A673 (cell line): ENCODE measurements around the gene SMOC1. TPM values are rescaled to one million over a fixed set of nuclear protein-coding genes. Genes with fewer than 3 reads are reported as not detected.

Experiments
- BruUV-seq: library from RNA; stranded (reverse); fragments of 400-500 nt; replicated peaks from 2 replicates; lab custom pipeline; 2021; lab: Mats Ljungman, UMichigan
- CTCF ChIA-PET: fragments of 300-600 bp; sonication (Branson Sonifier 250); formaldehyde crosslinking; loops from one replicate; lab custom pipeline; 2022; ENCODE audit warnings: antibody characterized with exemption; lab: Charles Lee
- POLR2A ChIA-PET: fragments of 300-600 bp; sonication (Branson Sonifier 250); formaldehyde crosslinking; loops from one replicate; lab custom pipeline; 2022; ENCODE audit warnings: antibody characterized with exemption; ENCODE audit not compliant: low non-redundant PET; lab: Charles Lee
- DNase-seq: peaks from one replicate; pipeline ENCODE4 v3.0.0-alpha.2; 2015; ENCODE audit warnings: low spot score
- H3K27ac ChIP-seq: fragments of 200-600 bp; sonication (generic); 2 replicates; pipeline ENCODE4 v1.5.1; 2016; ENCODE audit warnings: mixed run types, low read depth, mild to moderate bottlenecking, mixed read lengths, antibody characterized with exemption, low read length; ENCODE audit not compliant: poor library complexity, severe bottlenecking
- H3K27me3 ChIP-seq: fragments of 200-600 bp; sonication (generic); replicated peaks from 2 replicates; pipeline ENCODE4 v1.6.1; 2017; ENCODE audit warnings: mixed run types, low read depth, mild to moderate bottlenecking, mixed read lengths, antibody characterized with exemption, low read length; ENCODE audit not compliant: insufficient read depth, poor library complexity
- H3K36me3 ChIP-seq: fragments of 200-600 bp; sonication (generic); 2 replicates; pipeline ENCODE4 v1.6.1; 2016; ENCODE audit warnings: mixed run types, mild to moderate bottlenecking, mixed read lengths, antibody characterized with exemption, low read length; ENCODE audit not compliant: insufficient read depth, poor library complexity, severe bottlenecking
- H3K4me1 ChIP-seq: fragments of 200-600 bp; sonication (generic); 2 replicates; pipeline ENCODE4 v1.6.1; 2017; ENCODE audit warnings: mixed run types, mild to moderate bottlenecking, mixed read lengths, antibody characterized with exemption, low read length; ENCODE audit not compliant: insufficient read depth, poor library complexity, severe bottlenecking
- H3K4me3 ChIP-seq: fragments of 200-600 bp; sonication (generic); 2 replicates; pipeline ENCODE4 v1.5.1; 2016; ENCODE audit warnings: low read depth, mixed run types, mild to moderate bottlenecking, mixed read lengths, low read length; ENCODE audit not compliant: poor library complexity, severe bottlenecking
- H3K9me3 ChIP-seq: fragments of 200-600 bp; sonication (generic); 2 replicates; pipeline ENCODE4 v1.6.1; 2016; ENCODE audit warnings: mixed run types, low read depth, mild to moderate bottlenecking, mixed read lengths, antibody characterized with exemption, low read length; ENCODE audit not compliant: poor library complexity, severe bottlenecking
- CTCF ChIP-seq: fragments of 300-800, 200-600 bp; sonication (generic); conservative IDR thresholded peaks from 2 replicates; pipeline ENCODE4 v1.5.1; 2017; ENCODE audit warnings: low read depth, mild to moderate bottlenecking, antibody characterized with exemption, low read length, moderate library complexity, mixed read lengths
- EZH2 ChIP-seq: fragments of 200-600 bp; sonication (generic); IDR thresholded peaks from 2 replicates; pipeline ENCODE4 v1.6.1; 2017; ENCODE audit warnings: borderline replicate concordance, low read depth, mild to moderate bottlenecking, mixed read lengths, antibody characterized with exemption, low read length; ENCODE audit not compliant: poor library complexity, severe bottlenecking
- intact Hi-C: fragments of 100-400 bp; cut with micrococcal nuclease; formaldehyde crosslinking; loops from one replicate; pipeline ENCODE4 v1.10.0; 2022; ENCODE audit not compliant: unreplicated experiment
- total RNA-seq: library from RNA; stranded (reverse); gene quantifications from 2 replicates; pipeline ENCODE4 v1.2.3, GENCODE V29; 2021

SMOC1 gene
- total RNA-seq, 1 experiment from 2014 or later = not detected

- ChIA-PET POLR2A (no interaction called here), CTCF (no interaction called here)
- intact Hi-C loops = no loop called here
- Histone ChIP-seq H3K4me3 (no peak overlapping the region), H3K36me3 (no peaks in the 10 kb centered on the region), H3K27me3 (peaks cover 64% of the 10 kb centered on the region), H3K9me3 (no peaks in the 10 kb centered on the region), H3K27ac (no peak overlapping the region), H3K4me1 (no peaks in the 10 kb centered on the region)
- no TSS peak for BruUV-seq
- no peak for TF ChIP-seq EZH2
- no peak for TF ChIP-seq CTCF
- DNase-seq = no peak
Observed at GRCh38 chr14:69941768-69942742, 62.8 kb downstream of the SMOC1 start.

GRCh38 chr14:69943084-69943780, 64.0 kb downstream of the SMOC1 start:
- TF ChIP-seq CTCF (no peak), EZH2 (no peak)
- ChIA-PET CTCF (no interaction called here), POLR2A (no interaction called here)
- no TSS peak for BruUV-seq
- no peak for DNase-seq
- no peaks in the 10 kb centered on the region for H3K9me3 ChIP-seq
- H3K27me3 ChIP-seq = peaks cover 57% of the 10 kb centered on the region
- no peaks in the 10 kb centered on the region for H3K4me1 ChIP-seq
- intact Hi-C loops = no loop called here
- H3K36me3 ChIP-seq = no peaks in the 10 kb centered on the region
- H3K4me3 ChIP-seq = no peak overlapping the region
- H3K27ac ChIP-seq = no peak overlapping the region

- Histone ChIP-seq H3K4me3 (no peak overlapping the region), H3K27me3 (peaks cover 43% of the 10 kb centered on the region), H3K9me3 (no peaks in the 10 kb centered on the region), H3K27ac (no peak overlapping the region), H3K4me1 (no peaks in the 10 kb centered on the region), H3K36me3 (no peaks in the 10 kb centered on the region)
- intact Hi-C loops = no loop called here
- TF ChIP-seq CTCF (no peak), EZH2 (no peak)
- no TSS peak for BruUV-seq
- POLR2A ChIA-PET = no interaction called here
- DNase-seq = no peak
- CTCF ChIA-PET = no interaction called here
Observed at GRCh38 chr14:69945347-69945746, 66.1 kb downstream of the SMOC1 start.
